Ecto neural progenitor cell (in vitro differentiated cells): ENCODE data around the gene MAP9.
"Not testable (repeated sequence)": the region's sequence is repeated elsewhere in the genome, so short reads cannot be mapped to it uniquely, and the experiment has no call there.

Experiments
- DNase-seq: peaks from one replicate; pipeline ENCODE4 v3.0.0-alpha.2; 2018; ENCODE audit warnings: low spot score

MAP9 gene

DNA sequence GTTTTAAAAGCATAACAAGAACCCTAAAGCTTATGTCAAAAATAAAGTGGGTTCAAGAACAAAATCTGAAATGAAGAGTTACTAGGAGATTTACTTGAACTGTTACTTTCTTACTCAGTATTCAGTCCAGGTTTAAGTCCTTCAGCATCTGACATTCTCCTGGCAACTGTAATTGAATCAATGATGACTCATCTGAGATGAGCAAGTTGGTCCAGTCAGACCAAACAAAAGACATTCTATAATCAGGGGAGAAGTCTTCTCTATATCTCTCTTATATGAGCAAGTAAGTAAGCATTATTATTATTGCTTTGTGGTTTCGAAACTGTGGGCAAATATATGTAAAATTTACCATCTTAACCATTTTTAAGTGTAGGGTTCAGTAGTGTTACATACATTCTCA is 34.6 kb downstream of the MAP9 start:
- no peak for DNase-seq

- DNase-seq = no peak
These were observed 36.8 kb downstream of the MAP9 start for GRCh38 chr4:155339999-155340398.

GRCh38 chr4:155339588-155339987 is 37.2 kb downstream of the MAP9 start:
- no peak for DNase-seq

- DNase-seq = no peak
These were observed 38.6 kb downstream of the MAP9 start for GRCh38 chr4:155338196-155338595.

GRCh38 chr4:155336242-155336641 is 40.5 kb downstream of the MAP9 start:
- DNase-seq = no peak

DNA sequence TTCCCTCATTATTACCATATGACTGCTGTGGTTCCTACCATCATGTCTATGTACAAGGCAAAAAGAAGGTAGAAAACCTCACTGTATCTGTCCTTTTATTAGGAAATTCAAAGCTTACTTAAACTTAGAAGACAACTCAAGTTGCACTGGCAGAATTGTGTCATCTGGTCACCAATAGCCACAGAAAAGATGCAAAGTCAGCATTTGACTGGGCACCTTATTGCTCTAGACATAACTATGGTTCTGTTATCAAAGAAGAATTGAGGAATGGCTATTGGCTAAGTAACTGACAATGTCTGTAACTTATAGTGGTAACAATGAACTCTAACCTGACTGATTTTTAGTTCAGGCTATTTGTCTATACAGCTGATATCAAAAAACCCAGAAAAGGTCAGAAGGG is 45.3 kb downstream of the MAP9 start:
- no peak for DNase-seq

DNA sequence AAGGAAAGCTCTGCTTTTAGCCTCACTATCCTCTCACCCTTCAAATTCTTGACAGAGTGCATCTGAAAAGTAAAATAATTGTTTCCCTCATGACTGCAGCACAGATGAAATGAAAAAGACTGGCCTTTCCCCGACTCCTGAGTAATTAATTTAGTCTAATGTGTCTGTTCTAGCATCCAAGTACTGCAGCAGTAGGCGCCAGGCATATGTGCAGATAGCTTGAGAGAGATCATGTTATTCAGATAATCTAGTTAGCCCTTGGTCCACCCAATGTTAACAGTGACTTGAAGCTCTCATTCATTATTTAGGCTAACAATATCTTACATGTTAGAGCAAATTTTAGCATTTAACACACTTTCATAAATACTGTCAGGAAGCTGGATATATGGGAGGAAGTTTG is 54.0 kb downstream of the MAP9 start:
- no peak for DNase-seq

- DNase-seq = no peak
These were observed 55.8 kb downstream of the MAP9 start for GRCh38 chr4:155321006-155321405.

GRCh38 chr4:155319516-155319915 is 57.2 kb downstream of the MAP9 start:
- no peak for DNase-seq

DNA sequence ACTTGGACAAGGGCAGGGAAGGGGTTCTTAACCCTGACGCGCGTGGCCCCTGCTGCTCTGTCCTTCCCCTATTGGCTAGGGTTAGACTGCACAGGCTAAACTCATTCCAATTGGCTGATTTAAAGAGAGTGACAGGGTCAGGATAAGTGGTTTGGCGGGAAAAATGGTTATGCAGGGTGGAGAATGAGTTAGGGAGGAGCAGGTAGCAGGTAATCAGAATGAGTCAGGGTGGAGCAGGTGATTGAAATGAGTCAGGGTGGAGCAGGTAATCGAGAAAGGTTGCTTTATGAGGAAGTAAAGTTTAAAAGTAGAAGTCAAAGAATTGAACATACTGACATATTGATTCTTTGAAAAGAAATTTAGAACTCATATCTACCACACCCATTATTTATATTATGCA is 64.7 kb downstream of the MAP9 start:
- not testable (repeated sequence) for DNase-seq

- no peak for DNase-seq
These were observed 69.0 kb downstream of the MAP9 start for GRCh38 chr4:155307731-155308277.

GRCh38 chr4:155305619-155306018 is 71.1 kb downstream of the MAP9 start:
- no peak for DNase-seq

DNA sequence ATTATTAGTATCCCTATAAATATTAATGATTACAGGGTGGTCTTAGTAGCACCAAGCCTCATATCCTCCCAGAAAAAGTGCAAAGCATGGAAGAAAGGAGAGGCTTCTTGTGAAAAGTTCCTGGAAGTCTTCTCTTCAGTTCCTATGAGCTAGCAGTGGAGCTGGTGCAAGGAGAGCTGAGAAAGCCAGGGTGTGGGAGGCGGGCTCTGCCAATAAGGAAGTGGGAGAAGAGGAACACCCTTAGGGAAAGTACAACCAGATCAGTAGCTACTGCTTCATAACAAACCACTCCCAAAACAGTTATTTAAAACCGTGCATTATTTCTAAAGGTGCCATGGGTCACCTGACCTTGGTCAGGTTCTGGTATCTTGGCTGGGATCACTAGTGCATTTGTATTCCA is 72.4 kb downstream of the MAP9 start:
- no peak for DNase-seq

GRCh38 chr4:155299103-155299502 is 77.7 kb downstream of the MAP9 start:
- no peak for DNase-seq
